ENCODE results near the gene SHISA4.

DNA sequence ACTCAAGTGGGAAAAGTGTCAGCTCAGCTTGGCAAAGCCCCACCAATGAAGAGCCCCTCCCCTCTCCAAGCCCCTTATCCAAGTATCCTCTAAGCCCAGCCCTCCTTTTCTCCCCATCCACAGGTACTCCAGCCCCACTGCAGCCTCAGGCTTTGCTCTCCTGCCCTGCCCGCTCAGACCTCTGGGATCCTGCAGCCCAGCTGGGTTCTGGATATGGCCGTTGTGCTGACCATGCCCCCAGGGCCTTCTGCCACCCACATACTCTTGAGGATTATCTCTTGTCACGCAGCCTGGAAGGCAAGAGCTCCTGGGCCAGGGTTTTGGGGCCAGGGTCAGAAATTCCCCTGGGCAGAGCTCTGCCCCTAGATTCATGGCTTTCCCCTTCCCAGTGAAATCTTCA, 4.7 kb downstream of the SHISA4 start:
- TF ChIP-seq EZH2 (IDR thresholded peaks at IDR 0.05; ENCODE audit: low read length, unreplicated experiment): no peak
- TF ChIP-seq, protein P1, sequence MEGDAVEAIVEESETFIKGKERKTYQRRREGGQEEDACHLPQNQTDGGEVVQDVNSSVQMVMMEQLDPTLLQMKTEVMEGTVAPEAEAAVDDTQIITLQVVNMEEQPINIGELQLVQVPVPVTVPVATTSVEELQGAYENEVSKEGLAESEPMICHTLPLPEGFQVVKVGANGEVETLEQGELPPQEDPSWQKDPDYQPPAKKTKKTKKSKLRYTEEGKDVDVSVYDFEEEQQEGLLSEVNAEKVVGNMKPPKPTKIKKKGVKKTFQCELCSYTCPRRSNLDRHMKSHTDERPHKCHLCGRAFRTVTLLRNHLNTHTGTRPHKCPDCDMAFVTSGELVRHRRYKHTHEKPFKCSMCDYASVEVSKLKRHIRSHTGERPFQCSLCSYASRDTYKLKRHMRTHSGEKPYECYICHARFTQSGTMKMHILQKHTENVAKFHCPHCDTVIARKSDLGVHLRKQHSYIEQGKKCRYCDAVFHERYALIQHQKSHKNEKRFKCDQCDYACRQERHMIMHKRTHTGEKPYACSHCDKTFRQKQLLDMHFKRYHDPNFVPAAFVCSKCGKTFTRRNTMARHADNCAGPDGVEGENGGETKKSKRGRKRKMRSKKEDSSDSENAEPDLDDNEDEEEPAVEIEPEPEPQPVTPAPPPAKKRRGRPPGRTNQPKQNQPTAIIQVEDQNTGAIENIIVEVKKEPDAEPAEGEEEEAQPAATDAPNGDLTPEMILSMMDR (conservative IDR thresholded peaks at IDR 0.05; ENCODE audit: low read depth, low read length): no peak
- no peak for TF ChIP-seq EZH2phosphoT487 (IDR thresholded peaks at IDR 0.05; ENCODE audit: borderline replicate concordance, low read length)

Measured in PC-3 (cell line).